Measurements from ENCODE around the gene RPL27A. TPM values are rescaled to one million over a fixed set of nuclear protein-coding genes. Genes with fewer than 3 reads are reported as not detected.

RPL27A gene
- total RNA-seq, 1 experiment from 2014 or later, result 1,055 TPM

GRCh38 chr11:8702598-8702915 is 20.0 kb downstream of the RPL27A start:
- BruUV-seq (replicated peaks), result no TSS peak
- intact Hi-C loops (cut with micrococcal nuclease), result no loop called here
- ChIA-PET CTCF (no interaction called here), RAD21 (ENCODE audit: low non-redundant PET in 1 of 2, low total read pairs in 2 of 2, uncharacterized antibody in 2 of 2, unreplicated experiment in 2 of 2) (no interaction called here), POLR2A (no interaction called here)
- Histone ChIP-seq H3K9me2 (ENCODE audit: insufficient read depth) (no peaks in the 10 kb centered on the region), H3K4me2 (ENCODE audit: low read length) (no peak overlapping the region), H3K79me2 (ENCODE audit: insufficient read depth, low read length) (no peaks in the 10 kb centered on the region), H3K9me3 (ENCODE audit: control insufficient read depth in 1 of 2, insufficient read depth in 1 of 2, low read depth in 1 of 2, low read length in 2 of 2) (no peaks in the 10 kb centered on the region), H3K36me3 (ENCODE audit: control insufficient read depth in 1 of 2, insufficient read depth in 2 of 2, low read length in 2 of 2) (no peaks in the 10 kb centered on the region), H3K4me1 (ENCODE audit: control insufficient read depth in 1 of 2, insufficient read depth in 2 of 2, low read length in 2 of 2) (peaks cover 16 to 25% of the 10 kb centered on the region in 2 experiments), H3K27me3 (ENCODE audit: insufficient read depth, low read length) (no peaks in the 10 kb centered on the region), H3K27ac (ENCODE audit: low read depth, low read length) (no peak overlapping the region), H2AFZ (ENCODE audit: low read depth, low read length, poor library complexity, severe bottlenecking) (no peak overlapping the region), H3K9ac (ENCODE audit: low read length) (no peak overlapping the region), H3K4me3 (replicated peaks in 1 of 2; ENCODE audit: low read depth in 1 of 2, low read length in 2 of 2) (no peak overlapping the region), H4K20me1 (ENCODE audit: insufficient read depth) (no peaks in the 10 kb centered on the region)
- TF ChIP-seq ZBTB33 (IDR thresholded peaks at IDR 0.05; ENCODE audit: extremely low read depth, insufficient replicate concordance, low read length) (no peak), SP1 (IDR thresholded peaks at IDR 0.05; ENCODE audit: low read depth) (no peak), RAD21 (IDR thresholded peaks at IDR 0.05; ENCODE audit: low read depth) (no peak), FOSL1 (IDR thresholded peaks at IDR 0.05; ENCODE audit: low read depth) (no peak), ZFX (IDR thresholded peaks at IDR 0.05) (no peak), CTCF (IDR thresholded peaks at IDR 0.05 in 2 of 3, conservative IDR thresholded peaks at IDR 0.05 in 1 of 3; ENCODE audit: borderline replicate concordance in 1 of 3, insufficient read depth in 1 of 3, low read depth in 2 of 3, low read length in 2 of 3) (no peak), POLR2AphosphoS5 (IDR thresholded peaks at IDR 0.05; ENCODE audit: low read depth, low read length) (no peak), ZNF274 (IDR thresholded peaks at IDR 0.05; ENCODE audit: low read depth, low read length) (no peak), CEBPB (IDR thresholded peaks at IDR 0.05; ENCODE audit: low read depth) (no peak), EGR1 (IDR thresholded peaks at IDR 0.05; ENCODE audit: low read depth) (no peak), YY1 (IDR thresholded peaks at IDR 0.05; ENCODE audit: extremely low read depth, insufficient replicate concordance, low read depth, low read length) (no peak), ATF3 (IDR thresholded peaks at IDR 0.05) (no peak)
- TF ChIP-seq, protein P1, sequence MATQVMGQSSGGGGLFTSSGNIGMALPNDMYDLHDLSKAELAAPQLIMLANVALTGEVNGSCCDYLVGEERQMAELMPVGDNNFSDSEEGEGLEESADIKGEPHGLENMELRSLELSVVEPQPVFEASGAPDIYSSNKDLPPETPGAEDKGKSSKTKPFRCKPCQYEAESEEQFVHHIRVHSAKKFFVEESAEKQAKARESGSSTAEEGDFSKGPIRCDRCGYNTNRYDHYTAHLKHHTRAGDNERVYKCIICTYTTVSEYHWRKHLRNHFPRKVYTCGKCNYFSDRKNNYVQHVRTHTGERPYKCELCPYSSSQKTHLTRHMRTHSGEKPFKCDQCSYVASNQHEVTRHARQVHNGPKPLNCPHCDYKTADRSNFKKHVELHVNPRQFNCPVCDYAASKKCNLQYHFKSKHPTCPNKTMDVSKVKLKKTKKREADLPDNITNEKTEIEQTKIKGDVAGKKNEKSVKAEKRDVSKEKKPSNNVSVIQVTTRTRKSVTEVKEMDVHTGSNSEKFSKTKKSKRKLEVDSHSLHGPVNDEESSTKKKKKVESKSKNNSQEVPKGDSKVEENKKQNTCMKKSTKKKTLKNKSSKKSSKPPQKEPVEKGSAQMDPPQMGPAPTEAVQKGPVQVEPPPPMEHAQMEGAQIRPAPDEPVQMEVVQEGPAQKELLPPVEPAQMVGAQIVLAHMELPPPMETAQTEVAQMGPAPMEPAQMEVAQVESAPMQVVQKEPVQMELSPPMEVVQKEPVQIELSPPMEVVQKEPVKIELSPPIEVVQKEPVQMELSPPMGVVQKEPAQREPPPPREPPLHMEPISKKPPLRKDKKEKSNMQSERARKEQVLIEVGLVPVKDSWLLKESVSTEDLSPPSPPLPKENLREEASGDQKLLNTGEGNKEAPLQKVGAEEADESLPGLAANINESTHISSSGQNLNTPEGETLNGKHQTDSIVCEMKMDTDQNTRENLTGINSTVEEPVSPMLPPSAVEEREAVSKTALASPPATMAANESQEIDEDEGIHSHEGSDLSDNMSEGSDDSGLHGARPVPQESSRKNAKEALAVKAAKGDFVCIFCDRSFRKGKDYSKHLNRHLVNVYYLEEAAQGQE (IDR thresholded peaks at IDR 0.05; ENCODE audit: low read depth), result no peak
- no peak for DNase-seq (ENCODE audit: low read depth, low spot score)
- no peak for ATAC-seq
